Caco-2 (cell line): Measurements from ENCODE around the gene ANKAR. TPM values are rescaled to one million over a fixed set of nuclear protein-coding genes. Genes with fewer than 3 reads are reported as not detected.
A peak's percentile ranks its signal among the peaks of the same experiment; 100 is the strongest.

Source experiments
- BruUV-seq: library from RNA; stranded (reverse); fragments of 400-500 nt; replicated peaks from 2 replicates; lab custom pipeline; 2021; lab: Mats Ljungman, UMichigan
- CTCF ChIA-PET: fragments of 300-600 bp; sonication (Branson Sonifier 250); formaldehyde crosslinking; loops from one replicate; lab custom pipeline; 2022; ENCODE audit warnings: antibody characterized with exemption; lab: Charles Lee
- POLR2A ChIA-PET: fragments of 300-600 bp; sonication (Branson Sonifier 250); formaldehyde crosslinking; loops from one replicate; lab custom pipeline; 2022; ENCODE audit warnings: antibody characterized with exemption; lab: Charles Lee
- DNase-seq, 2 experiments: peaks; one replicate each; pipeline versions ENCODE4 v3.0.0 to v3.0.0-alpha.2; 2020 to 2022
- H3K27me3 ChIP-seq: replicated peaks from 2 replicates; pipeline ENCODE4 v1.6.0; 2011; ENCODE audit warnings: low read length; ENCODE audit not compliant: control insufficient read depth, insufficient read depth
- H3K36me3 ChIP-seq: 2 replicates; pipeline ENCODE4 v1.5.1; 2011; ENCODE audit warnings: low read length; ENCODE audit not compliant: control insufficient read depth, insufficient read depth
- H3K4me1 ChIP-seq: fragments of 250-450 bp; sonication (Bioruptor Pico); 2 replicates; pipeline ENCODE4 v1.5.1; 2020; ENCODE audit warnings: mild to moderate bottlenecking
- H3K4me3 ChIP-seq: 2 replicates; pipeline ENCODE4 v1.5.1; 2011; ENCODE audit warnings: low read depth, mild to moderate bottlenecking, control low read depth, low read length
- H3K9me3 ChIP-seq: fragments of 250-450 bp; sonication (Bioruptor Pico); 2 replicates; pipeline ENCODE4 v1.5.1; 2020; ENCODE audit warnings: mild to moderate bottlenecking, moderate library complexity
- H3K27ac Mint-ChIP-seq: one replicate; pipeline ENCODE4 v1.8.0; 2022; ENCODE audit warnings: mixed read lengths; ENCODE audit not compliant: unreplicated experiment
- H3K27me3 Mint-ChIP-seq: one replicate; pipeline ENCODE4 v1.8.0; 2022; ENCODE audit warnings: mixed read lengths; ENCODE audit not compliant: insufficient read depth, unreplicated experiment
- H3K36me3 Mint-ChIP-seq: one replicate; pipeline ENCODE4 v1.8.0; 2022; ENCODE audit warnings: mild to moderate bottlenecking, mixed read lengths; ENCODE audit not compliant: insufficient read depth, unreplicated experiment
- H3K4me1 Mint-ChIP-seq: one replicate; pipeline ENCODE4 v1.8.0; 2022; ENCODE audit warnings: low read depth, mixed read lengths; ENCODE audit not compliant: unreplicated experiment
- H3K4me3 Mint-ChIP-seq: one replicate; pipeline ENCODE4 v1.8.0; 2022; ENCODE audit warnings: mild to moderate bottlenecking, moderate library complexity, mixed read lengths; ENCODE audit not compliant: unreplicated experiment
- H3K9me3 Mint-ChIP-seq: one replicate; pipeline ENCODE4 v1.8.0; 2022; ENCODE audit warnings: mixed read lengths; ENCODE audit not compliant: unreplicated experiment
- intact Hi-C: fragments of 100-400 bp; cut with micrococcal nuclease; formaldehyde crosslinking; loops from one replicate; pipeline ENCODE4 v1.10.0; 2022; ENCODE audit not compliant: unreplicated experiment
- total RNA-seq: library from RNA; stranded (reverse); gene quantifications from 2 replicates; pipeline ENCODE4 v1.2.3, GENCODE V29; 2022
- TF ChIP-seq, protein P1 (sequence below), 2 experiments: fragments of 200-600 bp in 1 of 2; IDR thresholded peaks; 1 replicate in 1 of 2; 2 replicates in 1 of 2; pipeline versions ENCODE4 v1.5.1 to v1.8.0; 2011 to 2022; ENCODE audit warnings: antibody characterized with exemption in 1 of 2, control low read depth in 1 of 2, inconsistent platforms in 1 of 2, low read depth in 1 of 2, low read length in 1 of 2, mild to moderate bottlenecking in 1 of 2, moderate library complexity in 1 of 2; ENCODE audit not compliant: insufficient read depth in 1 of 2, severe bottlenecking in 1 of 2, unreplicated experiment in 1 of 2

Gene ANKAR
- total RNA-seq, 1 experiment from 2014 or later, result 4.7 TPM

DNA sequence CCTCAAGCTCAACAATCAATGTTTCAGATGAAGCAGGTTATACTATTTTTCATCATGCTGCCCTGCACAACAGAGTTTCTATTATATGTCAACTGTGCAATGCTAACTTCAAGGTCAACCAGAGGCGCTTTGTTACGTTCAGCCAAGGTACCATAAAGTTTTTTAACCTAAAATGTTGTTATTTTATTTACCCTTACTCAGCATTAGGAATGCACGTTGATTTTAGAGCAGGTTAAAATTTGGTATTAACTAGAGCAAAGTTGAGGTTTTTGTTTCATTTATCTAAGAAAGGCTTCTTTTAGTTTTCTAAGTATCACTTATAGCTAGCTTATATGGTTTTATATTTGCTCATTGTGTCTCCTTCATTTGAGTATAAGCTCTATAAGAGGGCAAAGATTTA, 21.8 kb downstream of the ANKAR start:
- no peaks in the 10 kb centered on the region for H3K9me3 ChIP-seq
- no peaks in the 10 kb centered on the region for H3K36me3 Mint-ChIP-seq
- ChIA-PET CTCF (interaction anchor here (1.5 kb wide), 1 partner anchor 22 kb away, joined by 4 read pairs; no protein-coding TSS in a partner anchor), POLR2A (no interaction called here)
- H3K27ac Mint-ChIP-seq, result no peak overlapping the region
- no peak overlapping the region for H3K4me3 ChIP-seq
- H3K4me1 ChIP-seq, result no peaks in the 10 kb centered on the region
- no peak for DNase-seq
- no peaks in the 10 kb centered on the region for H3K27me3 ChIP-seq
- H3K4me3 Mint-ChIP-seq, result no peak overlapping the region
- no peaks in the 10 kb centered on the region for H3K9me3 Mint-ChIP-seq
- H3K27me3 Mint-ChIP-seq, result no peaks in the 10 kb centered on the region
- TF ChIP-seq, protein P1, sequence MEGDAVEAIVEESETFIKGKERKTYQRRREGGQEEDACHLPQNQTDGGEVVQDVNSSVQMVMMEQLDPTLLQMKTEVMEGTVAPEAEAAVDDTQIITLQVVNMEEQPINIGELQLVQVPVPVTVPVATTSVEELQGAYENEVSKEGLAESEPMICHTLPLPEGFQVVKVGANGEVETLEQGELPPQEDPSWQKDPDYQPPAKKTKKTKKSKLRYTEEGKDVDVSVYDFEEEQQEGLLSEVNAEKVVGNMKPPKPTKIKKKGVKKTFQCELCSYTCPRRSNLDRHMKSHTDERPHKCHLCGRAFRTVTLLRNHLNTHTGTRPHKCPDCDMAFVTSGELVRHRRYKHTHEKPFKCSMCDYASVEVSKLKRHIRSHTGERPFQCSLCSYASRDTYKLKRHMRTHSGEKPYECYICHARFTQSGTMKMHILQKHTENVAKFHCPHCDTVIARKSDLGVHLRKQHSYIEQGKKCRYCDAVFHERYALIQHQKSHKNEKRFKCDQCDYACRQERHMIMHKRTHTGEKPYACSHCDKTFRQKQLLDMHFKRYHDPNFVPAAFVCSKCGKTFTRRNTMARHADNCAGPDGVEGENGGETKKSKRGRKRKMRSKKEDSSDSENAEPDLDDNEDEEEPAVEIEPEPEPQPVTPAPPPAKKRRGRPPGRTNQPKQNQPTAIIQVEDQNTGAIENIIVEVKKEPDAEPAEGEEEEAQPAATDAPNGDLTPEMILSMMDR (IDR thresholded peaks at IDR 0.05; ENCODE audit: insufficient read depth in 1 of 2, low read depth in 1 of 2, low read length in 1 of 2, severe bottlenecking in 1 of 2, unreplicated experiment in 1 of 2), result no peak
- no peaks in the 10 kb centered on the region for H3K4me1 Mint-ChIP-seq
- BruUV-seq, result no TSS peak
- H3K36me3 ChIP-seq, result no peaks in the 10 kb centered on the region
- intact Hi-C loops, result no loop called here

DNA sequence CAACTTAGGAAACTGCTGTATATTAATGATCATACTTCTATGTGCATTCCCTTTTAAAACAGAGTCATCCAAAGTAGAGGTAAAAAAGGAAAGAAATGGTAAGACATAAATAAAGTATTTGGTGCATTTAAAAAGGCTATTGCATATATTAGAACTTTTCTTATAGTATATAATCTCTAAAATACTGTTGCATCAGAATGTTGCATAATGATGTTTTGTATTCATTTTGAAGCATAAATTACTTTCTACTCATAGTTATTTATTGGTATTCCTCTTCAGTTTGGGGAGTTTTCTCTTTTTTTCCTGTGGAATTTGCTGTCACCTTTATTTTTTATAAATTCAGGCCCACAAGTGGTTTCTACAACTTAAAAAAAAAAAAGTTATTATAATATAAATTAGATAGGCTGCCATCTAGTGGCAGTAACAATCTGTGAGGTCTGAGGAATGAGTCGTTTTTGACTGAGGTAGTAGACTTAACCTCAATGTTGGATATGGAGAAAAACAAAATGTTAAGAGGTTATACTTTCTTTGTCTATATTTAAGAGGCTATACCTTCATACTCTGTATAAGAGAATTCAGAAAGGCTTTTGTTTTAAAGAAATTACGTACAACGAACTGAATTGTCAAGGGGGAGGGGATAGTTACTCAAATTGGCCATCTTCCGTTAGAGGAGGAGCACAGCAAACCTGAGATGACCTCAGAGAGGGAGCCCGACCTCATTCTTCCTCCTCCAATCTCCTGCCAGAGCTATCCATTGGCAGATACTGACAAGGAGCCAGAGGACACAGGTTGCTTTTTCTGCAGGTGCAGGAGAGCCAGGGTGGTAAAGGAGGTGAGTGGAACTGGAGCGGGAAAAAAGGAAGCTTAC, 23.8 kb downstream of the ANKAR start:
- no peaks in the 10 kb centered on the region for H3K9me3 ChIP-seq
- no peaks in the 10 kb centered on the region for H3K9me3 Mint-ChIP-seq
- no peaks in the 10 kb centered on the region for H3K4me1 ChIP-seq
- no peak overlapping the region for H3K4me3 Mint-ChIP-seq
- peak in 1 of 2 experiments; percentile 37 for DNase-seq
- no peaks in the 10 kb centered on the region for H3K4me1 Mint-ChIP-seq
- H3K36me3 ChIP-seq, result no peaks in the 10 kb centered on the region
- no peaks in the 10 kb centered on the region for H3K27me3 Mint-ChIP-seq
- H3K36me3 Mint-ChIP-seq, result no peaks in the 10 kb centered on the region
- intact Hi-C loops, result loop anchor here (1.0 kb wide), 2 partner anchors 24 to 37 kb away; partner anchors contain the start of genes ANKAR and ASNSD1
- H3K27ac Mint-ChIP-seq, result no peak overlapping the region
- BruUV-seq, result no TSS peak
- ChIA-PET POLR2A (no interaction called here), CTCF (interaction anchor here (0.7 to 1.1 kb wide), 5 partner anchors 13 to 327 kb away, joined by 3 to 6 read pairs (median 3); no protein-coding TSS in a partner anchor)
- no peak overlapping the region for H3K4me3 ChIP-seq
- TF ChIP-seq, protein P1 (IDR thresholded peaks at IDR 0.05; ENCODE audit: insufficient read depth in 1 of 2, low read depth in 1 of 2, low read length in 1 of 2, severe bottlenecking in 1 of 2, unreplicated experiment in 1 of 2), result peak; percentile 48 to 69
- H3K27me3 ChIP-seq, result no peaks in the 10 kb centered on the region

- intact Hi-C loops, result no loop called here
- no peaks in the 10 kb centered on the region for H3K9me3 Mint-ChIP-seq
- no peaks in the 10 kb centered on the region for H3K4me1 ChIP-seq
- no peaks in the 10 kb centered on the region for H3K4me1 Mint-ChIP-seq
- no peaks in the 10 kb centered on the region for H3K27me3 Mint-ChIP-seq
- H3K9me3 ChIP-seq, result no peaks in the 10 kb centered on the region
- no peak overlapping the region for H3K4me3 Mint-ChIP-seq
- H3K4me3 ChIP-seq, result no peak overlapping the region
- H3K36me3 Mint-ChIP-seq, result no peaks in the 10 kb centered on the region
- CTCF ChIA-PET, result no interaction called here
- POLR2A ChIA-PET, result no interaction called here
- no peak for DNase-seq
- no peaks in the 10 kb centered on the region for H3K27me3 ChIP-seq
- TF ChIP-seq, protein P1 (IDR thresholded peaks at IDR 0.05; ENCODE audit: insufficient read depth in 1 of 2, low read depth in 1 of 2, low read length in 1 of 2, severe bottlenecking in 1 of 2, unreplicated experiment in 1 of 2), result no peak
- H3K27ac Mint-ChIP-seq, result no peak overlapping the region
- no TSS peak for BruUV-seq
- H3K36me3 ChIP-seq, result no peaks in the 10 kb centered on the region
These were observed 26.2 kb downstream of the ANKAR start for GRCh38 chr2:189700681-189701080.
